ENCODE measurements around the gene GNL1. TPM values are rescaled to one million over a fixed set of nuclear protein-coding genes. Genes with fewer than 3 reads are reported as not detected.

GNL1 gene
- total and polyA plus RNA-seq, 9 of the 15 experiments (the other 6 are each of a cell fraction or from before 2014, with no cell fraction given), result 0.73 to 112 (median 58.0) TPM

- peak; percentile 75 for TF ChIP-seq PKNOX1 (IDR thresholded peaks at IDR 0.05)
- peak; percentile 61; the same call in 1 of the 2 replicates for TF ChIP-seq ZNF134 (CRISPR knock-in tag; conservative IDR thresholded peaks at IDR 0.05)
- TF ChIP-seq, protein P1, sequence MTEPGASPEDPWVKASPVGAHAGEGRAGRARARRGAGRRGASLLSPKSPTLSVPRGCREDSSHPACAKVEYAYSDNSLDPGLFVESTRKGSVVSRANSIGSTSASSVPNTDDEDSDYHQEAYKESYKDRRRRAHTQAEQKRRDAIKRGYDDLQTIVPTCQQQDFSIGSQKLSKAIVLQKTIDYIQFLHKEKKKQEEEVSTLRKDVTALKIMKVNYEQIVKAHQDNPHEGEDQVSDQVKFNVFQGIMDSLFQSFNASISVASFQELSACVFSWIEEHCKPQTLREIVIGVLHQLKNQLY (CRISPR knock-in tag; conservative IDR thresholded peaks at IDR 0.05), result 0 out of 4 replicates have a peak, but pooled peaks of 1 of the 2 experiments have one; percentile 43
- no peak for TF ChIP-seq ZSCAN32 (CRISPR knock-in tag; IDR thresholded peaks at IDR 0.05)
- TF ChIP-seq BHLHE40 (IDR thresholded peaks at IDR 0.05; ENCODE audit: low read length), result peak; percentile 56
- no peak for TF ChIP-seq RAD21 (CRISPR knock-in tag; conservative IDR thresholded peaks at IDR 0.05 in 1 of 2, IDR thresholded peaks at IDR 0.05 in 1 of 2)
- peak; percentile 62 to 80 for TF ChIP-seq FOXK2 (conservative IDR thresholded peaks at IDR 0.05 in 1 of 2, IDR thresholded peaks at IDR 0.05 in 1 of 2; ENCODE audit: low read depth in 2 of 2)
These were observed 22.6 kb downstream of the GNL1 start (continued) for GRCh38 chr6:30533460-30534294.

Measured in K562 (cell line).